ENCODE data around the gene CANX.
A peak's percentile ranks its signal among the peaks of the same experiment; 100 is the strongest.
"Not testable (repeated sequence)": the region's sequence is repeated elsewhere in the genome, so short reads cannot be mapped to it uniquely, and the experiment has no call there.

The CANX gene

GRCh38 chr5:179696603-179697002 lies 2.2 kb upstream of the CANX start:
- no peak for TF ChIP-seq CTCF (IDR thresholded peaks at IDR 0.05; ENCODE audit: insufficient read depth, low read length, missing control alignments)
- DNase-seq (ENCODE audit: low read depth, low spot score) = no peak
- H3K4me3 ChIP-seq (ENCODE audit: low read depth, low read length) = no peak overlapping the region
- CTCF ChIA-PET = interaction anchor here (1.3 to 1.5 kb wide), 2 partner anchors 18 to 67 kb away, joined by 4 to 5 read pairs; no protein-coding TSS in a partner anchor
- POLR2A ChIA-PET = no interaction called here

GRCh38 chr5:179697108-179697507 lies 1.7 kb upstream of the CANX start:
- CTCF ChIA-PET = interaction anchor here (0.9 to 1.5 kb wide), 3 partner anchors 10 to 67 kb away, joined by 4 to 5 read pairs (median 5); no protein-coding TSS in a partner anchor
- POLR2A ChIA-PET = no interaction called here
- DNase-seq (ENCODE audit: low read depth, low spot score) = no peak
- TF ChIP-seq CTCF (IDR thresholded peaks at IDR 0.05; ENCODE audit: insufficient read depth, low read length, missing control alignments) = no peak
- H3K4me3 ChIP-seq (ENCODE audit: low read depth, low read length) = no peak overlapping the region

- CTCF ChIA-PET = interaction anchor here (0.9 to 1.5 kb wide), 3 partner anchors 10 to 66 kb away, joined by 4 to 5 read pairs (median 5); no protein-coding TSS in a partner anchor
- H3K4me3 ChIP-seq (ENCODE audit: low read depth, low read length) = peak overlapping the region; percentile 81
- DNase-seq (ENCODE audit: low read depth, low spot score); POLR2A ChIA-PET: not testable (repeated sequence)
These were observed 1.2 kb upstream of the CANX start for GRCh38 chr5:179697543-179697942.

- DNase-seq (ENCODE audit: low read depth, low spot score) = peak; percentile 92
- no peak for TF ChIP-seq CTCF (IDR thresholded peaks at IDR 0.05; ENCODE audit: insufficient read depth, low read length, missing control alignments)
- POLR2A ChIA-PET = interaction anchor here (0.6 kb wide), 1 partner anchor 38 kb away, joined by 4 read pairs; no protein-coding TSS in a partner anchor
- CTCF ChIA-PET = no interaction called here
- H3K4me3 ChIP-seq (ENCODE audit: low read depth, low read length) = peak overlapping the region; percentile 92
These were observed 503 bp upstream of the CANX start for GRCh38 chr5:179697993-179698934.

GRCh38 chr5:179699616-179700237 lies 960 bp downstream of the CANX start:
- DNase-seq (ENCODE audit: low read depth, low spot score) = no peak
- ChIA-PET CTCF (interaction anchor here (1.4 to 1.6 kb wide), 2 partner anchors 10 to 66 kb away, joined by 3 read pairs; no protein-coding TSS in a partner anchor), POLR2A (no interaction called here)
- TF ChIP-seq CTCF (IDR thresholded peaks at IDR 0.05; ENCODE audit: insufficient read depth, low read length, missing control alignments) = no peak
- peak overlapping the region; percentile 92 for H3K4me3 ChIP-seq (ENCODE audit: low read depth, low read length)

- ChIA-PET POLR2A (interaction anchor here (0.6 kb wide), 1 partner anchor 86 kb away, joined by 3 read pairs; no protein-coding TSS in a partner anchor), CTCF (interaction anchor here (0.9 to 1.6 kb wide), 3 partner anchors 9 to 67 kb away, joined by 3 read pairs; partner anchors contain the start of gene CBY3)
- no peak for DNase-seq (ENCODE audit: low read depth, low spot score)
- peak overlapping the region; percentile 92 for H3K4me3 ChIP-seq (ENCODE audit: low read depth, low read length)
- no peak for TF ChIP-seq CTCF (IDR thresholded peaks at IDR 0.05; ENCODE audit: insufficient read depth, low read length, missing control alignments)
These were observed 1.7 kb downstream of the CANX start for GRCh38 chr5:179700401-179700918.

Measured in AG04449 (cell line).